ENCODE results near the gene PYGB.

PYGB gene

GRCh38 chr20:25323496-25324246 is 75.8 kb downstream of the PYGB start:
- DNase-seq: no peak
- H3K4me3 ChIP-seq (ENCODE audit: low read depth, low read length): no peak overlapping the region
- TF ChIP-seq CTCF (IDR thresholded peaks at IDR 0.05; ENCODE audit: low read depth, low read length, missing control alignments): no peak

DNA sequence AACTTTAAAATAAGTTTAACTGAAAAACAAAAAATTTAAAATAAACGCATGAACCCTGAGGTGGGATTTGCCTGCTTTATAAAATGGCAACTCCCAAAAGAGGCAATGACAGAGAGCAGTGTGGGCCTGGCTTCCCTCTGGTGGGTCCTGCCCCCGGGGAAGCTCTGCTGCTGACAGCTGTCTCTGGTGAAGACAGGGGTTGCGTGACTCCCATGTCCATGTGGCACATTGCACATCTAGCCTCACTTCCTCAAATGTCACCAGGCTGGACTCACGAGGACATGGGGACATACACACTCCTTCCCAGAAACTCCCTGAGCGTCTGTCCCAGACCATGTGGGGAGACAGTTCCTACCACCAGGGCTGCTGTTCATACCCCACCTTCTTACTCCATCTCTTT is 76.5 kb downstream of the PYGB start:
- no peak for DNase-seq
- no peak overlapping the region for H3K27ac ChIP-seq
- TF ChIP-seq CTCF (IDR thresholded peaks at IDR 0.05; ENCODE audit: low read depth, low read length, missing control alignments): no peak
- H3K4me3 ChIP-seq (ENCODE audit: low read depth, low read length): no peak overlapping the region
- peaks cover 6% of the 10 kb centered on the region for H3K36me3 ChIP-seq (replicated peaks)
- H3K27me3 ChIP-seq (replicated peaks): no peaks in the 10 kb centered on the region
- in situ Hi-C loops (cut with HindIII; ENCODE audit: low pct_ligation_motif_present, low sequenced_read_pairs): no loop called here

More at GRCh38 chr20:25323496-25324246, 75.8 kb downstream of the PYGB start:
- no peaks in the 10 kb centered on the region for H3K27me3 ChIP-seq (replicated peaks)
- in situ Hi-C loops (cut with HindIII; ENCODE audit: low pct_ligation_motif_present, low sequenced_read_pairs): no loop called here
- H3K36me3 ChIP-seq (replicated peaks): peaks cover 6% of the 10 kb centered on the region
- H3K27ac ChIP-seq: no peak overlapping the region

DNA sequence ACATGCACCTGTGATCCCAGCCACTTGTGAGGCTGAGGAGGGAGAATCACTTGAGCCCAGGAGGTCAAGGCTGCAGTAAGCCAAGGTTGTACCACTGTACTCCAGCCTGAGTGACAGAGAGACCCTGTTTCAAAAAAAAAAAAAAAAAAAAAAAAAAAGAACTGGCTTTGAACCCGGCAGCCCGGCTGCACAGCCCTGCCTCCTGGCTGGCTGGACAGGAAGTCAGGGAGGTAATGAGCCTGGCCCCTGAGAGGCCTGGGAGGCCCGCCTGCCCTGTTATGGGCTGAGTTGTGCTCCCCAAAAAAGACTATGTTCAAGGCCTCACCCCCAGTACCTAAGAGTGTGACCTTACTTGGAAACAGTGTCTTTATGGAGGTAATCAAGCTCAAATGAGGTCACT is 77.2 kb downstream of the PYGB start:
- Histone ChIP-seq H3K4me3 (ENCODE audit: low read depth, low read length) (no peak overlapping the region), H3K27ac (no peak overlapping the region), H3K27me3 (replicated peaks) (no peaks in the 10 kb centered on the region), H3K36me3 (replicated peaks) (peaks cover 6% of the 10 kb centered on the region)
- no peak for TF ChIP-seq CTCF (IDR thresholded peaks at IDR 0.05; ENCODE audit: low read depth, low read length, missing control alignments)
- DNase-seq: no peak
- in situ Hi-C loops (cut with HindIII; ENCODE audit: low pct_ligation_motif_present, low sequenced_read_pairs): no loop called here

DNA sequence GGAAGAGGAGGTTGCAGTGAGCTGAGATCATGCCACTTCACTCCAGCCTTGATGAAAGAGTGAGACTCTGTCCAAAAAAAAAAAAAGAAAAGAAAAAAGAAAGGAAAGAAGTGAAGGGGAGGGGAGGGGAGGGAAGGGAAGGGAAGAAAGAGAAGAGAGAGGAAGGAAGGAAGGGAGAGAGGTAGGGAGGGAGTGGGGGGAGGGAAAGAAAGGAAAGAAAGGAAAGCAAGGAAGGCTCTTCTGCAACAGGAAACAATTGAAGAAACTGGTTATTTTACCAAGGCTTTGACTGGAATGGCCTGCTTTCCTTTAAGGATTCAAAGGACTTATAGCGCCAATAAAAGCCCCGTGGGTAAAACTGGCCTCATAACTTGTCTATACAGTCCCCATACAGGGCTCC is 78.1 kb downstream of the PYGB start:
- in situ Hi-C loops (cut with HindIII; ENCODE audit: low pct_ligation_motif_present, low sequenced_read_pairs): no loop called here
- no peak for DNase-seq
- H3K27ac ChIP-seq: no peak overlapping the region
- peaks cover 6% of the 10 kb centered on the region for H3K36me3 ChIP-seq (replicated peaks)
- no peak for TF ChIP-seq CTCF (IDR thresholded peaks at IDR 0.05; ENCODE audit: low read depth, low read length, missing control alignments)
- no peak overlapping the region for H3K4me3 ChIP-seq (ENCODE audit: low read depth, low read length)
- H3K27me3 ChIP-seq (replicated peaks): no peaks in the 10 kb centered on the region

DNA sequence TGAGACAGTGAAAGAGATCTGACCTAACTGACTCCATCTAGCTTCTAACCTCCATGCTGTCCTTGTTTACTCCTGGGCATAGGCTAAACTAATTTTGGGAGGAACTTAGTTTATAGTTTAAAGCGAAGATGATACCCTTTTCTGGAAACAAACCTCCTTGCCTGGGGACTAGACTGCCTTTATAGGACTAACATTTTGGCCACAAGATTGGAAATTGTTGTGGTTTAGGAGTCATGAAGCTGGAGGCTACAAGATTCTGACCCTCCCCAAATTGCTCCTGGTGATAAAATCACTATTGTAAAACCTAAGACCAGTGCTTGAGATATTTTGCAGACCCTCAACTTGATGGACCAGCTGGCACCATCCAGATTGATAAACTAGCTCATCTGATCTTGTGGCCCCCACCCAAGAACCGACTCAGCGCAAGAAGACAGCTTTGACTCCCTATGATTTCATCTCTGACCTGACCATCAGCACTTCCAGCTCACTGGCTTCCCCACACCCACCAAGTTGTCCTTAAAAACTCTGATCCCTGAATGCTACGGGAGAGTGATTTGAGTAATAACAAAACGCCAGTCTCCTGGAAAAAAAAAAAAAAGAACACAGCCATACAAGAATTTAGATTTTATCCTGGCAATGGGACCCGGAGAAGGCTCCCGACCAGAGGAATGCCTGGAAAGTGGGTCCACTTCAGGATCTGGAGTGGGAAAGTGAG is 79.8 kb downstream of the PYGB start:
- no peak overlapping the region for H3K27ac ChIP-seq
- in situ Hi-C loops (cut with HindIII; ENCODE audit: low pct_ligation_motif_present, low sequenced_read_pairs): no loop called here
- no peak overlapping the region for H3K4me3 ChIP-seq (ENCODE audit: low read depth, low read length)
- DNase-seq: no peak
- H3K36me3 ChIP-seq (replicated peaks): no peaks in the 10 kb centered on the region
- no peaks in the 10 kb centered on the region for H3K27me3 ChIP-seq (replicated peaks)
- no peak for TF ChIP-seq CTCF (IDR thresholded peaks at IDR 0.05; ENCODE audit: low read depth, low read length, missing control alignments)

Data from brain microvascular endothelial cell (primary cell).